SKM-1 treated with dmso at 0.1 percent for 144 hours (cell line): ENCODE measurements around the gene CPLX1.

ENCODE experiments used
- DNase-seq: peaks from one replicate; lab custom pipeline; 2025; ENCODE audit not compliant: unreplicated experiment; lab: John Stamatoyannopoulos, UW

Gene CPLX1

DNA sequence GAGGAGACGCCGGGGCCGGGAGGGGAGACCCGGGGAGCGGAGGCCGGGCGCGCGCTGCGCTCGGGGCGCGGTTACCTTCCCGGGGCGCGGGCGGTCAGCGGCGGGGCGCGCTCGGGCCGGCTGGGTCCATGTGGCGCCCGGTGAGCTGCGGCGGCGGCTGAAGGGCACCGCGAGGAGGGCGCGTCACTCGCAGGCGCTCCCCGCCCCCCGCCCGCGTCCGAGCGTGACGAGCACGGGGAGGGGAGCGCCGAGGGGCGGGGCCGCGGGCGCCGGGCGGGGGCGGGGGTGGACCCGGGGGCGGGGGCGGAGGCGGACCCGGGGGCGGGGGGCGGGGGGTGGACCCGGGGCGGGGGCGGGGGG lies at the start of gene CPLX1:
TSS of gene CPLX1 (minus strand) at position 159 of the 360 bp plus-strand sequence. CDS start 1,607 bp downstream, outside the sequence.
- DNase-seq: no peak

DNA sequence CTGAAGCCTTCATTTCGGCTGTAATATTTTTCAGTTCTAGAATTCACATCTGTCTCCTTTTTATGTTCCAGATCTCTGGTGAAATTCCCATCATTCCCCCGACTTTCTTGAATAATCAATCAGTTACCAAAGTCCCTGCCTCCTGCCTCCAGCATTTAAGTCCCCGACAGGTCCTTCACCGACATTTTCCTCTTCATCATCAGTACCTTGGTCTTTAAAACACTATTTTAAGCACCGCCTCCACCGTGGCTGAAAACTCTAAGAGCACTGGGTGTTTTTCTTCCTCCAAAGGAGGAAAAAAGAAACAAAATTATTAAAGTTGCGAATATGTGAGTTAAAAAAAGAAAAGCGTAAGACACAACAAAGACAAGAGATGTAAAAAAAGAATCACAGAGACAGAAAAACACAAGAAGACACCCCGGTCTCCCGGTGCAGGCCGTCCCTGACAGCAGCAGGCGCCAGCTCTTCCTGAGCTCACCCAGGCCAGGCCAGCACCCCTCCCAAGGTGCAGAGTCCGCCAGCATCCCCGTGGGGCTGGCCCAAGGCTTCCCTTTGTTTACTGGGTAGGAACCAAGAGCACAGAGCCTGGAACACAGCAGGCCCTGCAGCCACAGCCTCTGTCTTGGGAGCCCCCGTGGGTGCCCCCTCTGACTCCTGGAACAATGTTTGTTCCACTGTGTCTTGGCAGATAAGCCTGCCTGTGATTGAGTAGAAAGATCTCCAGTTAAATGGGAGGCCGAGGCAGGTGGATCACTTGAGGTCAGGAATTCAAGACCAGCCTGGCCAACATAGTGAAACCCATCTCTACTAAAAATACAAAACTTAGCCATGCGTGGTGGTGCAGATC lies 49.3 kb upstream of the CPLX1 start:
- no peak for DNase-seq

DNA sequence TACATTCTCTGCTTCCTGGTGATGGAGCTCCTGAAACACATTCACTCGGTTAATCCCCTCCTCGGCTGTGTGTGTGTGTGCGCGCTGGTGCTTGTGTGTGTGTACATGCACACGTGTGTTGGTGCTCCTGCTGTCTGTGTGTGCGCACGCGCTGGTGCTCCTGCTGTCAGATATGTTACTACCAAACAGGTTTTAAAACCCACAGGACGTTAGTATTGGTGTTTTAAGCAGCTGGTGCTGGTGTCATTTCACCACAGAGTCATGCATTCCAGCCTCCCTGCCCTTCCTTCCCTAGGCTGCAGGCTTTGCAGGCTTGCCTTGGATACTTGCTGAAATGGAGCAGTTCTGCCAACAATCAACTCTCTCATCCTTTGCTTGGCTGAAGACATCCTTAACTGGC lies 48.1 kb upstream of the CPLX1 start:
- no peak for DNase-seq

DNA sequence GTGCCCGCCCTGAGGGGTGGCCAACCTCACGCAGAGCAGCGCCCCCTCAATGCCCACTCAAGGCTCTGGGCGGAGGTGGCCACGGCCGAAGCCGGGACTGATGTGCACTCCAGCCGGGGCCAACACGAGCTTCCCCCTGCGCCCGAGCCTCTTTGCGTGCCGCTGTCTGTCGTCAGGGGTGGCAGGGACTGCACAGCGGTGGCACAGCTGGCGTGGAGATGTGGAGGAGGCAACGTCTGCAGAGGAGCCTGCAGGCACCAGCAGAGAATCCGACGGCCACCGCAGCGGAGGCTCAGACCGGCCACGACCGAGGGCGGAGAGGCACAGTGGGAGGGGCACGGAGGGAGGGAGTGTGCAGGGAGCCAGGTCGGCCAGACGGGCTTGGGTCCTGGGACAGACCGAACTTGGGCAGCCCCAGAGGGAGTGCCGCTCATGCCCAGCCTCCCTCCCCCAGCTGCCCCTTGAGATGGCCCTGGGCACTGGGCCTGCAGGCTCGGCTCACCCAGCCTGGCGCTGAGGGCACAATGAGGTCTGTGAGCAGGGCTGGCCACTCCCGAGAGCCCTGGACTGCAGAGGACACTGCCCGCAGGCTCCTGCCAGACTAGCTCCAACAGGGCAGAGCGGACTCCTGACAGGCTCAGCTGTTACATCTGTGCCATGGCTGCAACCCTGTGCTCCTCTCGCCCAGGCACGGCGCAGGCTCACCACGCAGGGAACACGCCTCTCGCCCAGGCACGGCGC lies 46.5 kb upstream of the CPLX1 start:
- no peak for DNase-seq

DNA sequence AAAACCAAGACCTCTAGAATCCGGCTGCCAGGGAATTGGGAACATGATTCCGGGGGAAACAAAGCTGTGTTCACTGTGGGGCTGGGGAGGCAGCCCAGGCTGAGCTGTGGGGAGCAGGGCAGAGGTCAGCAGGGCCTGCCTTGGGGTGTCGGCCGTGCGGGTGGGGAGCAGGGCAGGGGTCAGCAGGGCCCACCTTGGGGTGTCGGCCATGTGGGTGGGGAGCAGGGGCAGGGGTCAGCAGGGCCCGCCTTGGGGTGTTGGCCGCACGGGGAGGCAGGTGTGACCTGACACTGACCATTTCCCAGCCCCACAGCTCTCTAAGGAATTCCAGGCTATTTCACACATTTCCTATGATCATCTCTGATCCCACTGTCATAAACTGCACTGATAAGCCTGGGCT lies 45.6 kb upstream of the CPLX1 start:
- no peak for DNase-seq

GRCh38 chr4:870951-871350 lies 45.0 kb upstream of the CPLX1 start:
- DNase-seq: no peak

- no peak for DNase-seq
Measured at GRCh38 chr4:869776-870175, 43.8 kb upstream of the CPLX1 start.

GRCh38 chr4:868421-868820 lies 42.5 kb upstream of the CPLX1 start:
- no peak for DNase-seq

- DNase-seq: no peak
Measured at GRCh38 chr4:867526-868250, 41.8 kb upstream of the CPLX1 start.

- DNase-seq: no peak
Measured at GRCh38 chr4:866761-867390, 40.9 kb upstream of the CPLX1 start.

- no peak for DNase-seq
Measured at GRCh38 chr4:866068-866760, 40.3 kb upstream of the CPLX1 start.

GRCh38 chr4:865572-865971 lies 39.6 kb upstream of the CPLX1 start:
- DNase-seq: no peak

- no peak for DNase-seq
Measured at GRCh38 chr4:865121-865465, 39.2 kb upstream of the CPLX1 start.

DNA sequence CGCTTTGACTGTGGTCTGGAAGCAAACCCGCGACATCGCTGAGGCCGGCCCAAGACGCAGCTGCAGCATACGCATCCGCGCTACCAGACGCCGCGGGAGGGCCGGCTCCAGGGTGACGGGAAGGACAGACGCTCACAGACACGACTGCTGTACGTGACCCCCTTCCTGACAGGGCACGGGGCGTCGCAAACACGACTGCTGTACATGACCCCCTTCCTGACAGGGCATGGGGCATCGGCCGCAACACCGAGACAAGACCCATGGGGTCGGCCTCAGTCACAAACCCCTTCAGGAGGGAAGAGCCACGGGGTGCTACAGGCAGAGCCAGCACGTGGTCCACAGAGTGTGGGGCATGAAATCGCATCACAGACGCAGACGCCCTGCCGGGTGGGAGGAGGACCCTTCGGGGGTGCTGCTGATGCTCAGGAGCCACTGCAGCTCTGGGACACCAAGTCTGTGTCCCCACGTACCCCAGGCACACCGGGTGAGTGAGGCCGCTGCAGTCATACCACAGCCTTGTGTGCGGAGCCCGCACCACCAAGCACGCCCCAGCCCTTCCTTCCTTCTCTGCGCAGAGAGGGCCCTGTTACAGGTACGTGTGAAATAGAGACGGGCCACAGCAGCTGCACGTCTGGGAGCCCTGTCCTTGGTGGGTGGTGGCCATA lies 38.7 kb upstream of the CPLX1 start:
- no peak for DNase-seq

DNA sequence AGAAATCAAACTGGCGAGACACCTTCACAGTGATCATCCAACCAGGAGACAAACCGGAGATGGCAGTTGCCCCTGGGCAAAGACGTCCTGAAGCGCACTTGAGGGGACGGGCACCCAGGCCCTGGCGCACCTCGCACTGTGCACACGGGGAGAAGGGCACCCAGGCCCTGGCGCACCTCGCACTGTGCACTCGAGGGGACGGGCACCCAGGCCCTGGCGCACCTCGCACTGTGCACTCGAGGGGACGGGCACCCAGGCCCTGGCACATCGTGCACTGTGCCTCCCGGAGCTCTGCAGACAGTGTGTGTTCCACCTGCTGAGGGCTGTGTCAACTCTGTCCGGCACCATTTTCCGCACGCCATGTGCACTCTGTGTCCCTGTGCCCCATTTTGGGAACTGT lies 34.6 kb upstream of the CPLX1 start:
- DNase-seq: no peak

DNA sequence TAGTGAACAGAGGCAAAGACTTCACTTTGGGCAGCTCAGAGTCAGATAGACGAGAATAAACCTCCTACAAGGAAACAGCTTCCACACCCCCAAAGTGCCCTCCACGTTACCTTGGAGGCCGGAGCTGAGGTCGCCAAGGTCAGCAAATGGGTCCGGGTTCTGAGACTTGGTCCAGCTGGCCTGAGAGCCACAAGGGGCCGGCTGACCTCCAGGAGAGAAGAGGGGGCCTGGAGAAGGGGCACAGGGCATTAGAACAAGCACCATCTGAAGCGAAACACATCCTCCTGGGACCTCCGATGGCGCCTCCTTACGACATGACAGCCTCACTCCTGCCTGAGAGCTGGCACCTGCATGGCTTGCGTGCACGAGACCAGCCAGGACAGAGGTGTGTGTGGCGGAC lies 33.6 kb upstream of the CPLX1 start:
- no peak for DNase-seq

DNA sequence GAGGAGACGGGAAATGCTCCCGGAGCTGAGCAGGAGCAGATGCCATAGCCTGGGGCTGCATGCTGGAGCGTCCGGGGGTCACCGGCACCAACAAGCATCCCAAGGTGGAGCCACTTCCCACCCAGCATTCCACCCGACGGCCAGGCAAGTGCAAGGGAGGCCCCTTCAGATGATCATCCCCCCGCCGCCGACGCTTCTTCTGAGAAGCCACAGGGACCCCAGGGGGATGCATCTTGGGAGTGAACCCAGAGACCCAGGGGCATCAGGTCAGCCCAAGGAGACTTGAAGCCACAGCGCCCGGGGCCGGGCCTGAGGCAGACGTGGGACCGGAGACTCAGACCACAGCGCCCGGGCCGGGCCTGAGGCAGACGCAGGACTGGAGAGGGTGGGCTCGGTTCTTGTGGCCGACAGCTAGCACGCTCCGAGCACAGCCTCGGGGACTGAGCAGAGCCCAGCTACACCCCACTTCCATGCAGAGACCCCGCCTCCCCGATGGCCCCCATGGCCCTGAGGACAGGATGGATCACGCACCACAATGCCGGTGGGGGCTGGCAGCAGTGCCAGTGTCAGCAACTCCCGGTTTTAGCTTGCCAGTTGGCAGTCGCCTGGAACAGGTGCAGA lies 33.0 kb upstream of the CPLX1 start:
- DNase-seq: no peak

DNA sequence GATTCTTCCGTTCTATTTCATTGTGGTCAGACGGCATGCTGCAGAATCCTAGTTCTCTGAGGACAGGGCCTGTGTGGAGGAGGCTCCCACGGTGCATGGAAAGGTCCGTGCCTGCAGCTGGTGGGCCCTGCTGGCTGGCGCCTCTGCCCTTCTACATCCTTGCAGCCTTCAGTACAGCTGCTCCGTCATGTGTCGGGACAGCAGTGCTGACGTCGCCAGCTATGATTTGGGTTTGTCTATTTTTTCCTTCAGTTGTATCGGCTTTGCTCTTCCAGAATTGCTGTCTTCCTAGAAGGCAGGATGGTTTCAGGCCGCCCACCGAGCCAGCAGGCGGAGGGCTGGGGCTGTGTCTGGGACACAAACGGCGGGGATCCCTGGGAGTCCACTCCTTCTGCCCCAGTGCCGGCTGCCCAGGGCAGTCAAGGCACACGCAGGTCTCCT lies 32.1 kb upstream of the CPLX1 start:
- no peak for DNase-seq

DNA sequence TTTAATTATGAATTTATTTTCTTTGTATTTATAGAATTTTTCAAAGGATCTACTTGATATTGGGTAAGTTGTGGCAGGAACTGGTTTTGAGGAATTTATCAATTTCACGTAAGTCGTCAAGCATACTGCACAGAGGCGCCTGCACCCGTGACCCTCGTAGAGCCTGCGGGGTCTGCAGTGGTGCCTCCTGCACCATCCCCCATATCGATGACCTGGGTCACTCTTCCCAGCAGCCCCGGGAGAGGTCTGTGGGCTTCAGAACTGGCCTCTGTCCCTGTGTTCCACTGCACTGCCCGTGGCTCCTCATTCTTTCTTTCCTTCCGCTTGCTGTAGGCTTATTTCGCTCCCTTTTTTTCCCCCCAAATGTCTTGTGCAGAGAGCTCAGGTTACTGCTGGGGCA lies 31.5 kb upstream of the CPLX1 start:
- DNase-seq: no peak
